ENCODE measurements around the gene CCDC8.
"Not testable (repeated sequence)": the region's sequence is repeated elsewhere in the genome, so short reads cannot be mapped to it uniquely, and the experiment has no call there.

The CCDC8 gene

GRCh38 chr19:46380690-46381089, 32.7 kb downstream of the CCDC8 start:
- no peak for DNase-seq
- no peak for ATAC-seq

GRCh38 chr19:46378268-46378667, 35.1 kb downstream of the CCDC8 start:
- no peak for DNase-seq
- no peak for ATAC-seq

- DNase-seq: no peak
- no peak for ATAC-seq
Observed at GRCh38 chr19:46376241-46377153, 36.9 kb downstream of the CCDC8 start.

- not testable (repeated sequence) for ATAC-seq, DNase-seq
Observed at GRCh38 chr19:46375476-46376067, 37.8 kb downstream of the CCDC8 start.

- ATAC-seq (no peak), DNase-seq (no peak)
Observed at GRCh38 chr19:46374536-46375475, 38.6 kb downstream of the CCDC8 start.

GRCh38 chr19:46373491-46374359, 39.6 kb downstream of the CCDC8 start:
- no peak for DNase-seq

GRCh38 chr19:46372901-46373490, 40.4 kb downstream of the CCDC8 start:
- ATAC-seq (no peak), DNase-seq (no peak)

More at GRCh38 chr19:46373491-46374359, 39.6 kb downstream of the CCDC8 start:
- ATAC-seq: no peak

GRCh38 chr19:46371371-46371901, 41.9 kb downstream of the CCDC8 start:
- no peak for DNase-seq
- ATAC-seq: peak; percentile 53

- ATAC-seq (peak; percentile 39), DNase-seq (no peak)
Observed at GRCh38 chr19:46369817-46370216, 43.5 kb downstream of the CCDC8 start.

GRCh38 chr19:46368116-46368515, 45.2 kb downstream of the CCDC8 start:
- no peak for ATAC-seq
- no peak for DNase-seq

- no peak for ATAC-seq
- no peak for DNase-seq
Observed at GRCh38 chr19:46367426-46367825, 45.9 kb downstream of the CCDC8 start.

GRCh38 chr19:46366620-46367292, 46.6 kb downstream of the CCDC8 start:
- ATAC-seq (no peak), DNase-seq (no peak)

GRCh38 chr19:46365561-46365960, 47.8 kb downstream of the CCDC8 start:
- ATAC-seq: no peak
- DNase-seq: no peak

GRCh38 chr19:46364359-46364758, 49.0 kb downstream of the CCDC8 start:
- ATAC-seq: no peak

GRCh38 chr19:46361915-46362314, 51.4 kb downstream of the CCDC8 start:
- DNase-seq: no peak
- no peak for ATAC-seq

More at GRCh38 chr19:46364359-46364758, 49.0 kb downstream of the CCDC8 start:
- DNase-seq: no peak

All from stimulated activated naive CD8-positive, alpha-beta T cell treated with anti-CD3 and anti-CD28 coated beads, Interleukin-15, Interleukin-2, amounts not matched to agents 100 U/mL and 50 U/mL, for 24 hours (primary cell).